K562 (cell line): ENCODE data around the gene CLCN1. TPM values are rescaled to one million over a fixed set of nuclear protein-coding genes. Genes with fewer than 3 reads are reported as not detected.

ENCODE experiments used
- ARNT ChIP-seq, 2 experiments: fragments of 450-650 bp; IDR thresholded peaks; 2 replicates each; pipeline ENCODE4 v1.6.1; 2016; ENCODE audit warnings: mild to moderate bottlenecking in 1 of 2
- CHD4 ChIP-seq: fragments of 200-600 bp; sonication (generic); IDR thresholded peaks from 3 replicates; pipeline ENCODE4 v1.6.1; 2012; ENCODE audit warnings: low read depth, mild to moderate bottlenecking, mixed read lengths, low read length, inconsistent platforms; ENCODE audit not compliant: insufficient read depth, insufficient replicate concordance, poor library complexity, severe bottlenecking
- DPF2 ChIP-seq: fragments of 450-650 bp; IDR thresholded peaks from 2 replicates; pipeline ENCODE4 v1.6.1; 2016
- EWSR1 ChIP-seq: fragments of 450-650 bp; IDR thresholded peaks from 2 replicates; pipeline ENCODE4 v1.6.1; 2018; ENCODE audit warnings: borderline replicate concordance, mild to moderate bottlenecking, low read depth, moderate library complexity; ENCODE audit not compliant: partially characterized antibody
- FOXA1 ChIP-seq: fragments of 450-650 bp; IDR thresholded peaks from 2 replicates; pipeline ENCODE4 v1.6.1; 2016; ENCODE audit warnings: mild to moderate bottlenecking, borderline replicate concordance
- FOXJ2 ChIP-seq: fragments of 200-800 bp; sonication (Bioruptor generic); IDR thresholded peaks from 2 replicates; pipeline ENCODE4 v1.6.1; 2016; ENCODE audit warnings: missing genetic modification characterization, missing compliant biosample characterization
- HIVEP1 ChIP-seq: fragments of 250-450 bp; sonication (Bioruptor Pico); IDR thresholded peaks from 2 replicates; pipeline ENCODE4 v1.4.0; 2020; ENCODE audit warnings: mild to moderate bottlenecking
- JUN ChIP-seq, 2 experiments: sonication (generic) in 1 of 2; formaldehyde crosslinking in 1 of 2; IDR thresholded peaks; 2 replicates each; pipeline versions ENCODE4 v1.6.1 to v1.8.0; 2012 to 2022; ENCODE audit warnings: borderline replicate concordance in 2 of 2, mild to moderate bottlenecking in 2 of 2, improper control_type of control experiment in 1 of 2, low read depth in 1 of 2, low read length in 1 of 2, missing genetic modification reagents in 1 of 2
- MTA2 ChIP-seq: fragments of 450-650 bp; IDR thresholded peaks from 2 replicates; pipeline ENCODE4 v1.6.1; 2016; ENCODE audit warnings: low read depth
- NFIX ChIP-seq: fragments of 250-450 bp; sonication (Bioruptor Pico); IDR thresholded peaks from 2 replicates; pipeline ENCODE4 v1.4.0; 2020; ENCODE audit warnings: low read depth, mild to moderate bottlenecking, moderate library complexity
- NRF1 ChIP-seq, 2 experiments: fragments of 450-650 bp; IDR thresholded peaks in 1 of 2; conservative IDR thresholded peaks in 1 of 2; 2 replicates each; pipeline ENCODE4 v1.6.1; 2014; ENCODE audit warnings: mild to moderate bottlenecking in 2 of 2
- OTX1 ChIP-seq: fragments of 450-650 bp; formaldehyde crosslinking; IDR thresholded peaks from 2 replicates; pipeline ENCODE4 v1.4.0; 2022; ENCODE audit warnings: mild to moderate bottlenecking
- PHF21A ChIP-seq: fragments of 450-650 bp; IDR thresholded peaks from 2 replicates; pipeline ENCODE4 v1.6.1; 2017; ENCODE audit warnings: low read depth, borderline replicate concordance
- PKNOX1 ChIP-seq: fragments of 450-650 bp; IDR thresholded peaks from 2 replicates; pipeline ENCODE4 v1.6.1; 2016
- RBFOX2 ChIP-seq: fragments of 200-400 bp; formaldehyde crosslinking; IDR thresholded peaks from 2 replicates; pipeline ENCODE4 v1.6.1; 2017; ENCODE audit warnings: low read depth, mild to moderate bottlenecking, low read length, moderate library complexity
- SIN3B ChIP-seq: fragments of 450-650 bp; IDR thresholded peaks from 2 replicates; pipeline ENCODE4 v1.6.1; 2017; ENCODE audit warnings: low read depth, mild to moderate bottlenecking, moderate library complexity
- SNIP1 ChIP-seq: fragments of 450-650 bp; IDR thresholded peaks from 2 replicates; pipeline ENCODE4 v1.7.1; 2017; ENCODE audit warnings: low read depth, mild to moderate bottlenecking
- SREBF1 ChIP-seq: fragments of 150-350 bp; IDR thresholded peaks from 2 replicates; pipeline ENCODE4 v1.6.1; 2014; ENCODE audit warnings: antibody characterized with exemption, low read depth, low read length, borderline replicate concordance
- SRSF3 ChIP-seq: fragments of 200-400 bp; formaldehyde crosslinking; IDR thresholded peaks from 2 replicates; pipeline ENCODE4 v1.6.1; 2016; ENCODE audit warnings: mild to moderate bottlenecking, low read length, moderate library complexity; ENCODE audit not compliant: insufficient read depth
- SRSF7 ChIP-seq: fragments of 200-400 bp; formaldehyde crosslinking; optimal IDR thresholded peaks from 2 replicates; pipeline ENCODE3; 2017; ENCODE audit warnings: mild to moderate bottlenecking, low read depth, low read length
- TRIM24 ChIP-seq, 2 experiments: fragments of 450-650 bp; IDR thresholded peaks; 2 replicates each; pipeline ENCODE4 v1.6.1; 2016
- TSC22D4 ChIP-seq: fragments of 450-650 bp; IDR thresholded peaks from 2 replicates; pipeline ENCODE4 v1.6.1; 2016; ENCODE audit warnings: missing genetic modification characterization, missing biosample characterization, control low read depth
- YY1 ChIP-seq, 3 experiments: IDR thresholded peaks; 2 replicates each; pipeline ENCODE4 v1.6.1; 2011; ENCODE audit warnings: low read length in 2 of 3, mild to moderate bottlenecking in 2 of 3, moderate library complexity in 2 of 3, borderline replicate concordance in 1 of 3, control low read depth in 1 of 3, low read depth in 1 of 3; ENCODE audit not compliant: insufficient read depth in 3 of 3, insufficient replicate concordance in 2 of 3, control insufficient read depth in 1 of 3, insufficient read length in 1 of 3; ENCODE audit errors: extremely low read depth in 1 of 3
- ZBTB26 ChIP-seq: fragments of 450-650 bp; formaldehyde crosslinking; IDR thresholded peaks from 2 replicates; pipeline ENCODE4 v1.4.0; 2022; ENCODE audit warnings: missing genetic modification characterization
- ZNF253 ChIP-seq: fragments of 250-450 bp; sonication (Bioruptor Pico); conservative IDR thresholded peaks from 2 replicates; pipeline ENCODE4 v1.6.1; 2021; ENCODE audit warnings: mild to moderate bottlenecking
- ZNF512 ChIP-seq: IDR thresholded peaks from 2 replicates; pipeline ENCODE4 v1.6.1; 2016; ENCODE audit warnings: missing genetic modification characterization, missing compliant biosample characterization
- ZSCAN32 ChIP-seq: fragments of 450-650 bp; formaldehyde crosslinking; IDR thresholded peaks from 2 replicates; pipeline ENCODE4 v1.4.0; 2020; ENCODE audit warnings: mild to moderate bottlenecking, moderate library complexity
- polyA plus RNA-seq, 8 experiments: library from polyadenylated mRNA; depleted of rRNA in 4 of 8; stranded (reverse) in 5 of 8; unstranded in 3 of 8; fragments of >200 nt; fragmentation: Nextera tagmentation in 2 of 8; fragmentation: Illumina TruSeq in 1 of 8; extraction: Ambion mirVana in 2 of 8; extraction: Trizol in 1 of 8; gene quantifications; 2 replicates each; pipeline versions ENCODE4 v1.2.1 to v1.2.3, GENCODE V29; 2011 to 2014; ENCODE audit warnings: inconsistent platforms in 1 of 8, missing spikeins in 1 of 8
- total RNA-seq, 7 experiments: library from RNA; depleted of rRNA in 6 of 7; stranded (reverse); fragments of >200 nt in 6 of 7; fragmentation: Illumina TruSeq in 2 of 7; extraction: Trizol in 2 of 7; gene quantifications; 2 replicates each; pipeline versions ENCODE4 v1.2.1 to v1.2.3, GENCODE V29; 2011 to 2021; ENCODE audit warnings: low replicate concordance in 1 of 7

Gene CLCN1
- total and polyA plus RNA-seq, 9 of the 15 experiments (the other 6 are each of a cell fraction or from before 2014, with no cell fraction given), result 0.01 to 0.11 (median 0.04) TPM; not detected in 4

- TF ChIP-seq EWSR1, result no peak
- 0 out of 2 replicates have a peak, but pooled peaks have one; percentile 43 for TF ChIP-seq SNIP1
- no peak for TF ChIP-seq SRSF7
- TF ChIP-seq DPF2, result no peak
- TF ChIP-seq TRIM24 (IDR thresholded peaks at IDR 0.05), result 0 out of 4 replicates have a peak, but pooled peaks of 1 of the 2 experiments have one; percentile 22
- TF ChIP-seq MTA2, result no peak
- TF ChIP-seq ZSCAN32 (CRISPR knock-in tag), result no peak
- peak in 1 of 3 experiments; percentile 35 for TF ChIP-seq YY1 (IDR thresholded peaks at IDR 0.05; ENCODE audit: borderline replicate concordance in 1 of 3, control insufficient read depth in 1 of 3, extremely low read depth in 1 of 3, insufficient read depth in 3 of 3, insufficient read length in 1 of 3, insufficient replicate concordance in 2 of 3, low read depth in 1 of 3, low read length in 2 of 3)
- TF ChIP-seq FOXJ2 (tag), result no peak
- TF ChIP-seq OTX1 (CRISPR knock-in tag), result peak; percentile 38; the same call in 1 of the 2 replicates
- no peak for TF ChIP-seq ARNT (IDR thresholded peaks at IDR 0.05)
- TF ChIP-seq JUN (IDR thresholded peaks at IDR 0.05; ENCODE audit: borderline replicate concordance, low read depth, low read length), result no peak
- no peak for TF ChIP-seq JUN (CRISPR knock-in tag; IDR thresholded peaks at IDR 0.05; ENCODE audit: borderline replicate concordance)
- TF ChIP-seq RBFOX2, result no peak
- TF ChIP-seq HIVEP1 (CRISPR knock-in tag), result no peak
- no peak for TF ChIP-seq CHD4
- no peak for TF ChIP-seq NRF1 (conservative IDR thresholded peaks at IDR 0.05 in 1 of 2, IDR thresholded peaks at IDR 0.05 in 1 of 2)
- TF ChIP-seq SIN3B, result no peak
- no peak for TF ChIP-seq SRSF3
- TF ChIP-seq PKNOX1, result no peak
- TF ChIP-seq FOXA1, result no peak
- no peak for TF ChIP-seq SREBF1
- TF ChIP-seq TSC22D4 (tag), result no peak
- 0 out of 2 replicates have a peak, but pooled peaks have one; percentile 71 for TF ChIP-seq ZBTB26
- no peak for TF ChIP-seq ZNF253
- TF ChIP-seq ZNF512 (tag), result peak; percentile 95
- no peak for TF ChIP-seq NFIX (CRISPR knock-in tag)
- 0 out of 2 replicates have a peak, but pooled peaks have one; percentile 15 for TF ChIP-seq PHF21A
Observed at GRCh38 chr7:143343596-143343995, 27.7 kb downstream of the CLCN1 start (continued).
